Activated naive CD8-positive, alpha-beta T cell treated with anti-CD3 and anti-CD28 coated beads for 36 hours (primary cell): Measurements from ENCODE around the gene KAZN. TPM values are rescaled to one million over a fixed set of nuclear protein-coding genes. Genes with fewer than 3 reads are reported as not detected.

Experiments
- DNase-seq: peaks from one replicate; pipeline ENCODE4 v3.0.0; 2021
- H3K27ac Mint-ChIP-seq: one replicate; pipeline ENCODE4 v1.8.0; 2022; ENCODE audit warnings: mild to moderate bottlenecking, moderate library complexity, mixed read lengths
- H3K27me3 Mint-ChIP-seq: one replicate; pipeline ENCODE4 v1.8.0; 2022; ENCODE audit warnings: mild to moderate bottlenecking, mixed read lengths
- H3K36me3 Mint-ChIP-seq: one replicate; pipeline ENCODE4 v1.8.0; 2021; ENCODE audit warnings: mild to moderate bottlenecking, mixed read lengths
- H3K4me1 Mint-ChIP-seq: one replicate; pipeline ENCODE4 v1.8.0; 2021; ENCODE audit warnings: mixed read lengths
- H3K4me3 Mint-ChIP-seq: one replicate; pipeline ENCODE4 v1.8.0; 2022; ENCODE audit warnings: mild to moderate bottlenecking, moderate library complexity, mixed read lengths
- H3K9me3 Mint-ChIP-seq: one replicate; pipeline ENCODE4 v1.8.0; 2022; ENCODE audit warnings: mixed read lengths
- total RNA-seq, 2 experiments: library from RNA; stranded (reverse); gene quantifications; one replicate each; pipeline ENCODE4 v1.2.3, GENCODE V29; 2021

The KAZN gene
- total RNA-seq, 2 experiments from 2014 or later, result 0.74 to 1.5 TPM

DNA sequence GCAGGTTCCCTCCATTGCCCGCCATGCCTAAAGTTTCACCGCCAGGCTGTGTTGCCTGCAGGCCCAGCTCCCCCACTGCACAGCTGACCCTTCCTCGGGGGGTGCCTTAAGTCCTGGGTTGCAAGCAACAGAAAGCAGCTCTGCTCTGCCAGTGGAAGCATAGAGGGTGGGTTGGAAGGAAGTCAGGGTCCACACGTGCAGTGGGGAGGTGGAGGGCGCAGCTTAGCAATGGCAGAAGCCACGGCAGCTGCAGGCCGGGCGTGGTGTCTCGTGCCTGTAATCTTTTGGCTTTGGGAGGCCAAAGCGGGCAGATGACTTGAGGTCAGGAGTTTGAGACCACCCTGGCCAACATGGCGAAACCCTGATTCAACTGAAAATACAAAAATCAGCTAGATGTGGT is 448.8 kb downstream of the KAZN start:
- Mint-ChIP-seq H3K36me3 (no peaks in the 10 kb centered on the region), H3K4me1 (no peaks in the 10 kb centered on the region), H3K9me3 (no peaks in the 10 kb centered on the region), H3K27me3 (no peaks in the 10 kb centered on the region), H3K27ac (no peak overlapping the region), H3K4me3 (no peak overlapping the region)
- no peak for DNase-seq

DNA sequence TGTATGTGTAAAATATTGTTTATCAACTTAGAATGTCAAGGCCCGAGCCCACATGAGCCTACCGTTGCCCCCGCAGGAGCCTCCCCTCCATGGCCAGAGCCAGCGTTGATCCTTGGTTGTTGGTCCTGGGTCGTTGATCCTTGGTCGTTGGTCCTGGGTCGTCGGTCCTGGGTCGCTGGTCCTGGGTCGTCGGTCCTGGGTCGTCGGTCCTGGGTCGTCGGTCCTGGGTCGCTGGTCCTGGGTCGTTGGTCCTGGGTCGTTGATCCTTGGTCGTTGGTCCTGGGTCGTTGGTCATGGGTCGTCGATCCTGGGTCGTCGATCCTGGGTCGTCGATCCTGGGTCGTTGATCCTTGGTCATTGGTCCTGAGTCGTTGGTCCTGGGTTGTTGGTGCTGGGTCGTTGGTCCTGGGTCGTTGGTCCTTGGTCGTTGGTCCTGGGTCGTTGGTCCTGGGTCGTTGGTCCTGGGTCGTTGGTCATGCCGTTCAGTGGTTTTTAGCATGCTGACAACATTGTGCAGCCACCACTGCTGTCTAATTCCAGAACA is 450.0 kb downstream of the KAZN start:
- no peaks in the 10 kb centered on the region for H3K9me3 Mint-ChIP-seq
- no peaks in the 10 kb centered on the region for H3K36me3 Mint-ChIP-seq
- H3K27me3 Mint-ChIP-seq, result no peaks in the 10 kb centered on the region
- no peaks in the 10 kb centered on the region for H3K4me1 Mint-ChIP-seq
- H3K4me3 Mint-ChIP-seq, result no peak overlapping the region
- DNase-seq, result no peak
- no peak overlapping the region for H3K27ac Mint-ChIP-seq

DNA sequence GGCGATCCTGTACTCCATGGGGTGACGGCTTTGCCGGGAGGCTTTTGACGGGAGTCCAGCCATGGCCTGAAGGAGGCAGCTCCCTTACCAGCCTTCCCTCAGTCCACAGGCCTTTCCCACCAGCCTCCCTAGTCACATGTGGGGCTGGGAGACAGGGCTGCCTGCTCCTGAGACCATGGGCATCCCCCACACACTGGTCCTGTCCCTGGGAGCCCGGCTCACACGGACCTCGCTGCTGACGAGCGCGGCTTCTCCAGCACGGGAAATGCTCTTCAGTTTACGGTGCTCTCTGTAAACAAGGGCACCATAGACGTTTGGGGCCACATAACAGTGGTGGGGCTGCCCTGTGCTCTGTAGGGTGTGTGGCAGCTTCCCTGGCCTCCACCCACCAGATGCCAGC is 450.6 kb downstream of the KAZN start:
- H3K4me3 Mint-ChIP-seq, result no peak overlapping the region
- no peak for DNase-seq
- H3K36me3 Mint-ChIP-seq, result no peaks in the 10 kb centered on the region
- no peaks in the 10 kb centered on the region for H3K4me1 Mint-ChIP-seq
- H3K27me3 Mint-ChIP-seq, result no peaks in the 10 kb centered on the region
- H3K27ac Mint-ChIP-seq, result no peak overlapping the region
- no peaks in the 10 kb centered on the region for H3K9me3 Mint-ChIP-seq

DNA sequence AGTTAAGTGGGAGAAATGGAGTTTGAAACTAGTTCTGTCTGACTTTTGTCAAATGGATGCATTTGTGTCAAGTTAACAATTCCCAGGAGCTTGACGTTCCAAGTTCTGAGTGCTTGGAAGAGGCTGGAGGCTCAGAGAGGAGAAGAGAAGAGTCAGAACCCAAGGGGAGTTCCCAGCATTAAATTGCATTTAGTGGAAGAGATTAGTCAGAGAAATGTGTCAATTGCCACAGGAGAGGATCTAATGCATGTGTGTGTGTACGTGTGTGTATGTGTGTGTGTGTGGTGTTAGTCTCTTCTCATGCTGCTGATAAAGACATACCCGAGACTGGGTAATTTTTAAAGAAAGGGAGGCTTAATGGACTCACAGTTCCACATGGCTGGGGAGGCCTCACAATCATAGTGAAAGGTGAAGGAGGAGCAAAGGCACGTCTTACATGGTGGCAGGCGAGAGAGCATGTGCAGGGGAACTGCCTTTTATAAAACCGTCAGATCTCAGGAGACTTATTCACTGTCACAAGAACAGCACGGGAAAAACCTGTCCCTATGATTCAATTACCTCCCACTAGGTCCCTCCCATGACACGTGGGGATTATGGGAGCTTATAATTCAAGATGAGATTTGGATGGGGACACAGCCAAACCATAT is 453.5 kb downstream of the KAZN start:
- H3K36me3 Mint-ChIP-seq, result no peaks in the 10 kb centered on the region
- no peak overlapping the region for H3K4me3 Mint-ChIP-seq
- no peaks in the 10 kb centered on the region for H3K9me3 Mint-ChIP-seq
- no peaks in the 10 kb centered on the region for H3K4me1 Mint-ChIP-seq
- DNase-seq, result no peak
- H3K27me3 Mint-ChIP-seq, result no peaks in the 10 kb centered on the region
- H3K27ac Mint-ChIP-seq, result no peak overlapping the region

DNA sequence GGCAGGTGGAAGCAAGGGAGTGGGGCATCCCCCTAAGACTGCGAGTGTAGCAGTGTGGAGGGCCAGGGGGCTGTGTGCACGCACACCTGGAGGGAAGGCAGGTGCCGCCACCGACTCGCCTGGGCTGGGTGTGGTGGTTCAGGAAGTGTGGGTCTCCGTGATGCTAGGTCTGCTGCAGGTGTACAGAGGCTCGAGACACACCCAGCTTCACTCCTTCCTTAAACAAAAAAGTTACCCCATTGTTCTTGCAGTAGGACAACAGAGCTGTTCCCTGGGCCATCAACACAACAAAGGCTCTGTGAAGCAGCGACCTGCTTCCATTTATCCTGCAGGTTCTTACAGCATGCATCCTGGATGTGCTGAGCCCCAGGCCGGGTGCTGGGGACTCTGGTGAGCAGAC is 454.7 kb downstream of the KAZN start:
- DNase-seq, result no peak
- Mint-ChIP-seq H3K4me3 (no peak overlapping the region), H3K9me3 (no peaks in the 10 kb centered on the region), H3K36me3 (no peaks in the 10 kb centered on the region), H3K27ac (no peak overlapping the region), H3K27me3 (no peaks in the 10 kb centered on the region), H3K4me1 (no peaks in the 10 kb centered on the region)

DNA sequence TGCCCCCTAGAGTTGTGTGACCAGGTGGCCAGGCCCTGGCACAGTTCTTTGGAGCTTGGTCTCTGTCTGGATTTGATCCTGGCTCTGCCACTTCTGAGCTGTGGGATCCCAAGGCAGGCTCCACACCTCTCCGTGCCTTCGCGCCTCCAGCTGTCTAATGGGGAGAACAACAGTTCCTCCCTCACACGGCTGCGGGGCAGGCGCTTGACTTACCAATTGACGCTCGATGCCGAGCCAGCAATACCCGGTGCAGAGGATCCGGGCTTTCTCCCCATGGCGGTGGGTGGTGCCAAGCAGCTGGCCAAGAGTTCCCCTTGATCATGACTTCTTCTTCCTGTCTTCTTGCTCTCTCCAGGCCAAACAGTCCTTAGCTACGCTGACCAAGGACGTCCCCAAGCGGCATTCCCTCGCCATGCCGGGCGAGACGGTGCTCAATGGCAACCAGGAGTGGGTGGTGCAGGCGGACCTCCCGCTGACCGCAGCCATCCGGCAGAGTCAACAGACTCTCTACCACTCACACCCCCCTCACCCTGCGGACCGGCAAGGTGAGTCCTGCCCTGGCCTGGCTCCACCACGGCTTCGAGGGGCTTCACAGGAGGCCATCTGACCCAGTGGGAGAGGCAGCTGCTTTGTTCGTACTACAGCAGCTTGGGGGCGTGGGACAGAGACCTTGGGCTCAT is 457.4 kb downstream of the KAZN start:
- Mint-ChIP-seq H3K4me1 (no peaks in the 10 kb centered on the region), H3K9me3 (no peaks in the 10 kb centered on the region), H3K4me3 (no peak overlapping the region), H3K36me3 (no peaks in the 10 kb centered on the region), H3K27me3 (no peaks in the 10 kb centered on the region), H3K27ac (no peak overlapping the region)
- no peak for DNase-seq

DNA sequence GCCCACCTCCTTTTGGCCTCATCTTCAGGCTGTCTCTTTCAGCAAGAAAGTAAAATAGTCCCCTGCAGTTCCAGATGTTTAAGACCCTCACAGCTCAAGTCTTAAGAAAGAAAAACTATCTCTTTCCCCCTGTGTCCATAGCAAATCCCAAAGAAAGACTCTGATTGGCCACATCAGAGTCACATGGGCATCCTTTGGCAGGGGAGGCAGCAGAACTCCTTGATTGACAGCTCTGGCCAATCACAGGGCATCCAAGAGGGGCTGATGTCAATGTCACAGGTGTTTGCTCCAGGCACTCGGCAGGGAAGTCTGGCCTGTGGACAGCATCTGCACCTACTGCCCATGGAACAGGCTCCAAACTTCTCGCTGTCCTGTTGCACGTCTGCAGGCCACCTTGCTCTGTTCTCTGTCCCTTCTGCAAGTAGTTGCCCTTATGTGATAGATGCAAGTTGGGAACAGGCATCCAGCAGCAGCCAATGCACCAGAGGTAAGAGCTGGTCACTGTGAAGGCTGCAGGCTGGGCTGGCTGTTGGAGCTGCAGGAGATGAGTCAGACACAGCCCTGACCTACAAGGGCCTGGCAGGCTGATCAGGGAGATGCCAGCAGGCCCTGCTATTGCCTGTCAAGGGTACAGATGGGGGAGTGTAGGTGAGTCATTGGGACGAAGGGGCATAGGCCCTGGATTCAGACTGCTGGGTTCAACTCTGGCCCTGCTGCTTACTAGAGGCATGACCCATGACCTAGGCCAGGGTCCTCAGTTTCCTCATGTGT is 458.2 kb downstream of the KAZN start:
- H3K27me3 Mint-ChIP-seq, result no peaks in the 10 kb centered on the region
- no peaks in the 10 kb centered on the region for H3K9me3 Mint-ChIP-seq
- H3K36me3 Mint-ChIP-seq, result no peaks in the 10 kb centered on the region
- no peak overlapping the region for H3K4me3 Mint-ChIP-seq
- no peak overlapping the region for H3K27ac Mint-ChIP-seq
- no peaks in the 10 kb centered on the region for H3K4me1 Mint-ChIP-seq
- no peak for DNase-seq

DNA sequence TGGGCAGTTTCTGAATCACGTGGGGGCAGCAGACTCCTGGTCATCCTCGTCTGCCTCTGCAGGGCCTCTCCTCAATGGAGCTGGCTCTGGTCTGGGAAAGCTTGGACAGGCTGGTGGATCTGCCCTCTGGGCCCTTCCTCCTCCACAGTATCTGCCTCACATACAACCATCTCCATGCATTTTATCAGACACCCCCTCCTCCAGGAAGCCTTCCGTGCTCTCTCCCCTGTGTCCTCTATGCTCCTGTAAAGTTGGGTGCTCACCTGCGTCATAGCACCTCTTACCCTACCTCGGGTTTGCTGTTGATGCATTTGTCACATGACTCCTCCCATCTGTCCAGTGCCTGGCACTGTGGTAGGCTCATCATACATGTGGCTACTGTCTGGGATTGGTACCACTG is 459.3 kb downstream of the KAZN start:
- H3K4me1 Mint-ChIP-seq, result no peaks in the 10 kb centered on the region
- H3K4me3 Mint-ChIP-seq, result no peak overlapping the region
- H3K27ac Mint-ChIP-seq, result no peak overlapping the region
- no peaks in the 10 kb centered on the region for H3K27me3 Mint-ChIP-seq
- peaks cover 3% of the 10 kb centered on the region for H3K9me3 Mint-ChIP-seq
- peaks cover 2% of the 10 kb centered on the region for H3K36me3 Mint-ChIP-seq
- no peak for DNase-seq

DNA sequence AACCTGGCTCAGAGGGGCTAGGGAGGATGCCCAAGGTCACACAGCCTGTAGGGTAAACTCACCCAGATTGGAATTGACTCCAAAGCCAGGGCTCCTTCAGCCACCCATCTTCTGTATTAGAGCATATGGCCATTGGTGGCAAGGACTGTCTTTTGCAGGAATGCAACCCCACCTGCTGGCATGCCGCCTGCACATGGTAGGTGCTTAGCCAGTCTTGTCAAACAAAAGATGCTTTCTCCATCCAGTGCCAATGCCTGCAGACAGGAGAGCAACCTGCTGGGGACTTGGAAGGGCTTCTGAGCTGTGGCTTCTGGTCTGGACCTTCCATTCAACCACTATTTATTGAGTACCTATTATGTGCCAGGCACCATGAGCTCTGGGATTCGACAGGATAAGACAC is 459.8 kb downstream of the KAZN start:
- Mint-ChIP-seq H3K27ac (no peak overlapping the region), H3K9me3 (peaks cover 3% of the 10 kb centered on the region), H3K27me3 (no peaks in the 10 kb centered on the region), H3K4me1 (no peaks in the 10 kb centered on the region), H3K4me3 (no peak overlapping the region), H3K36me3 (peaks cover 2% of the 10 kb centered on the region)
- no peak for DNase-seq

DNA sequence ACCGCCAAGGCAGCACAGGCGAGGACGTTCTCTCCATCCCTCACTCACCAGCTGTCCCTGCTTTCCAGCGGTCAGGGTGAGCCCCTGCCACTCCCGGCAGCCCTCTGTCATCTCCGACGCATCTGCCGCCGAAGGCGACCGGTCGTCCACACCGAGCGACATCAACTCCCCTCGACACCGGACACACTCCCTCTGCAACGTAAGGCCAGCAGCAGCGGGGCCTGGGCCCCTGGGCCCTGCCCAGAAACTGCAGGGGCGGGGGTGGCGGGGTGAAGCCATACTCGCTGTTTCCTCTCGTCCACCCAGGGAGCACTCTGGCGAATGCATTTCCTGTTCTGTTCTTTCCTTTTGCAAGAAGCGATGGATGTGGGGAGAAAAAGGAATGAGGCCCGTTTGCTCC is 461.6 kb downstream of the KAZN start:
- no peak overlapping the region for H3K4me3 Mint-ChIP-seq

DNA sequence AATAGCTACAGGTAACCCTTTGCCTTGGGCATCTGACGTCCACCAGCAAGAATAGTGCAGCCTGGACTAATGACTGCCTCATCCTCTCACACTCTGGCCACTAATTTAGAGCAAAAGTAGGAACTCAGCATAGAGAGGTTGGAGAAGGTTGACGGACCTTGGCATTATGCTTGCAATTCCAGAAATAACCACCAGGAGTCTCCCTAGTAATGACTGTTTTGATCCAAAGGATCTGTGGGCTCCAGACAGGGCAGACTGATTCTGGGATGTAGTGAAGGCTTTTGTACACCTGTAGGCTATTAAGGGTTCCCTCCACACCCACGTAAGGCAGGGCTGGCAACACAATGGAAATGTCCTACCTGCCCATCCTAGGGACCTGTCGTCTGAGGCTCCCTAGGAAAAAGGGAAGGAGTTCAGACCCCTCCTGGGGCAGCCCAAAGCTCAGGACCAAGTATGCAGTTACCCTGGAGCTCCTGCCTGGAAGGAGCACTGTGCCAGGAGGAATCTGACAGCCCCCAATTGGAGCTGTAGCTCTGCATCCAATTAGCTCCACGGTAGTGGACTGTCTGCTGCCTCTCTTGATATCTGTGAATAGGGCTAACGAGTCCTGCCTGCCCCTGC is 464.1 kb downstream of the KAZN start:
- H3K27me3 Mint-ChIP-seq, result no peaks in the 10 kb centered on the region

More for the DNA sequence above, 461.6 kb downstream of the KAZN start:
- no peak for DNase-seq
- no peaks in the 10 kb centered on the region for H3K4me1 Mint-ChIP-seq
- peaks cover 2% of the 10 kb centered on the region for H3K36me3 Mint-ChIP-seq
- H3K27ac Mint-ChIP-seq, result no peak overlapping the region
- peaks cover 3% of the 10 kb centered on the region for H3K9me3 Mint-ChIP-seq
- H3K27me3 Mint-ChIP-seq, result no peaks in the 10 kb centered on the region

DNA sequence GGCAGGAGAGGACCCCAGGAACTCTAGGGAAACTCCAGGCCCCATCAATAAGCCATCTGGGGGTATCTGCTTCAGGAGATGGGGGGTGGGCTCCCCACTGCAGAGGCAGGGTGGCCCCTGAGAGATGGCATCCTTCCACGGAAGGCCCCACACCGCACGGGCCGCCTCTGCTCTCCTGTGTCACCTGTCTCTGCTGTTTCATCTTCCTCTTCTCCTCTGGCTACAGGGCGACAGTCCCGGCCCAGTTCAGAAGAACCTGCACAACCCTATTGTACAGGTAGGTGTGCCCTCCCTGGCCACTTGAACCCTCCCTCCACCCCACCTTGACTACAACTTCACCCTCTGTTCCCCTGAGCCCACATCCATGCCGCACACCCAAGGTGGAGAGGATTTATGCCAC is 464.9 kb downstream of the KAZN start:
- Mint-ChIP-seq H3K27me3 (no peaks in the 10 kb centered on the region), H3K9me3 (peaks cover 3% of the 10 kb centered on the region), H3K4me3 (no peak overlapping the region), H3K36me3 (peaks cover 2% of the 10 kb centered on the region), H3K4me1 (peaks cover 2% of the 10 kb centered on the region), H3K27ac (no peak overlapping the region)
- no peak for DNase-seq

More for the DNA sequence above, 464.1 kb downstream of the KAZN start:
- H3K27ac Mint-ChIP-seq, result no peak overlapping the region
- no peak overlapping the region for H3K4me3 Mint-ChIP-seq
- peaks cover 2% of the 10 kb centered on the region for H3K4me1 Mint-ChIP-seq
- no peak for DNase-seq
- H3K36me3 Mint-ChIP-seq, result peaks cover 2% of the 10 kb centered on the region
- H3K9me3 Mint-ChIP-seq, result peaks cover 3% of the 10 kb centered on the region

DNA sequence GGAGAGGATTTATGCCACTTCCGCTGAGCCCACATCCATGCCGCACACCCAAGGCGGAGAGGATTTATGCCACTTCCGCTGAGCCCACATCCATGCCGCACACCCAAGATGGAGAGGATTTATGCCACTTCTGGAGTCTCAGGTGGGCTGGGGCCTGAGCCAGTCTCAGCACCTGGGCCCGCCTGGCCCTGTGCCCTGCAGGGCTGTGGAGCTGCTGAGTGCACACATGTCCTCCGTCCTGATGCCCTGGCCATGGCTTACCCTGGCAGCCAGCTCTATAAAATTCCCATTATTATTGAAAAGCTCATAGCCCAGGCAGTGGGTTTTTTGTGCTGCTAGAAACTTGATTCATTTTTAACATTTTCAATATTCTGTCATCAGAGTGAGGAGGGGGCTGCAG is 465.3 kb downstream of the KAZN start:
- Mint-ChIP-seq H3K27me3 (no peaks in the 10 kb centered on the region), H3K4me3 (no peak overlapping the region), H3K36me3 (peaks cover 2% of the 10 kb centered on the region), H3K27ac (no peak overlapping the region), H3K9me3 (peaks cover 3% of the 10 kb centered on the region), H3K4me1 (peaks cover 2% of the 10 kb centered on the region)
- no peak for DNase-seq

DNA sequence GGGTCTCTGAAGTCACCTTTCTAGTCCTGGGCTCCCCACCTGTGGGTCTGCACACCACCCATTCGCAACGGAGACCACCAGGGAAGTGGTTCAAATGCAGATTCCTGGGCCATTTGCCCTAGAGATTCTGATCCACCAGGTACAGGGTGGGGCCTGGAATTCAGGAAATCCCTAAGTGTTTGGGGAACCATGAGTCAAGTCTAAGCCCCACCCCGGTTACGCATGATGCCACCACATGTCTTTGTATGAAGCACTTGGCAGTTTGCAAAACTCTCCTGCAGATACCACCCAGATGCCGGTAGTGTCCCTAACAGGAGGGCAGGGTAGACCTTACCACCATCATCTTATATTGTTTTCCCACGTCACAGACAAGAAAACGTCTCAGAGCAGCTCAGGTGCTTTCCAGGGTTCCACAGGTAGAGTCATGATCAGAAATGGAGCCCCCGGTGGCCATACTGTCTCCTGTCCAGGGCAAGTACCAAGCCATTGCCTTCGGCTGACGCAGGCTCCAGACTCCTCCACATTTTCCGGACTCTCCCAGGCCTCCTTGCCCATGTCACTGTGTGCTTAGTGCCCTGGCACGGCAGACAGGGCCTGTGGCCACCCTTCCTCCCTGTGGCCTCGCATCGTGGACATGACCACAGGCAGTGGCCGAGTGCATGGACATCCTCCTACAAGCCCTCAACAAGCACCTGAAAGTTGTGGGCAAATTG is 465.9 kb downstream of the KAZN start:
- no peaks in the 10 kb centered on the region for H3K27me3 Mint-ChIP-seq
- no peak overlapping the region for H3K27ac Mint-ChIP-seq
- peaks cover 2% of the 10 kb centered on the region for H3K4me1 Mint-ChIP-seq
- peaks cover 3% of the 10 kb centered on the region for H3K9me3 Mint-ChIP-seq
- DNase-seq, result no peak
- peaks cover 2% of the 10 kb centered on the region for H3K36me3 Mint-ChIP-seq
- no peak overlapping the region for H3K4me3 Mint-ChIP-seq
